ENCODE results near the gene CLMP.

GRCh38 chr11:123051634-123052033 lies 143.4 kb downstream of the CLMP start:
- no peak for TF ChIP-seq TAF1 (IDR thresholded peaks at IDR 0.05; ENCODE audit: low read depth)
- TF ChIP-seq CTCF (IDR thresholded peaks at IDR 0.05; ENCODE audit: poor library complexity, severe bottlenecking): no peak
